GM18519 (cell line): ENCODE results near the gene MEIS1.
"Not testable (repeated sequence)": the region's sequence is repeated elsewhere in the genome, so short reads cannot be mapped to it uniquely, and the experiment has no call there.

ENCODE experiments used
- ATAC-seq: cut with Tn5 transposase; IDR thresholded peaks from one replicate; pipeline ENCODE4 v1.9.1; 2021; ENCODE audit warnings: mild to moderate bottlenecking, moderate library complexity; ENCODE audit not compliant: unreplicated experiment, low FRiP score

The MEIS1 gene

GRCh38 chr2:66434679-66435548 is at the start of gene MEIS1:
Gene MEIS1 (plus strand): TSS chr2:66435125. CDS start chr2:66435857, 732 bp downstream.
- ATAC-seq = peak; percentile 85

- ATAC-seq = no peak
Observed at GRCh38 chr2:66387016-66387753, 47.7 kb upstream of the MEIS1 start.

GRCh38 chr2:66389651-66390131 is 45.2 kb upstream of the MEIS1 start:
- ATAC-seq = no peak

- ATAC-seq = no peak
Observed at GRCh38 chr2:66390152-66390551, 44.8 kb upstream of the MEIS1 start.

- ATAC-seq = no peak
Observed at GRCh38 chr2:66390811-66391210, 44.1 kb upstream of the MEIS1 start.

- not testable (repeated sequence) for ATAC-seq
Observed at GRCh38 chr2:66391240-66391639, 43.7 kb upstream of the MEIS1 start.

GRCh38 chr2:66405473-66405872 is 29.5 kb upstream of the MEIS1 start:
- ATAC-seq = no peak

- ATAC-seq = no peak
Observed at GRCh38 chr2:66408905-66409304, 26.0 kb upstream of the MEIS1 start.

GRCh38 chr2:66412874-66413273 is 22.1 kb upstream of the MEIS1 start:
- ATAC-seq = no peak

- no peak for ATAC-seq
Observed at GRCh38 chr2:66414896-66415295, 20.0 kb upstream of the MEIS1 start.

- no peak for ATAC-seq
Observed at GRCh38 chr2:66418381-66418780, 16.5 kb upstream of the MEIS1 start.

- ATAC-seq = no peak
Observed at GRCh38 chr2:66421612-66422011, 13.3 kb upstream of the MEIS1 start.

GRCh38 chr2:66423391-66424124 is 11.4 kb upstream of the MEIS1 start:
- ATAC-seq = no peak

- ATAC-seq = no peak
Observed at GRCh38 chr2:66426244-66427111, 8.4 kb upstream of the MEIS1 start.

- ATAC-seq = no peak
Observed at GRCh38 chr2:66427300-66427699, 7.6 kb upstream of the MEIS1 start.

- ATAC-seq = peak; percentile 53
Observed at GRCh38 chr2:66428986-66429612, 5.8 kb upstream of the MEIS1 start.

- no peak for ATAC-seq
Observed at GRCh38 chr2:66429693-66430504, 5.0 kb upstream of the MEIS1 start.

GRCh38 chr2:66430505-66431273 is 4.2 kb upstream of the MEIS1 start:
- ATAC-seq = no peak
